Subcutaneous adipose tissue (tissue), 4 donors: Measurements from ENCODE around the gene CEP170B. TPM values are rescaled to one million over a fixed set of nuclear protein-coding genes. Genes with fewer than 3 reads are reported as not detected.

Source experiments
- CTCF ChIP-seq: fragments of 450-650 bp; IDR thresholded peaks from one replicate; pipeline ENCODE4 v1.5.1; 2016; ENCODE audit warnings: low read depth, mild to moderate bottlenecking, control low read depth, antibody characterized with exemption, moderate library complexity
- total RNA-seq, 4 donors: library from RNA; depleted of rRNA; stranded (reverse); fragments of >200 nt; gene quantifications; one replicate each; pipeline ENCODE4 v1.1.0, GENCODE V29; 2016

The CEP170B gene
- total RNA-seq: 10 to 100 TPM in 2 of 4 donors, 1 to 10 TPM in 2; 5.6 to 23.9 (median 9.3) TPM

- no peak for TF ChIP-seq CTCF
Measured at GRCh38 chr14:104865081-104865630, at the start of gene CEP170B. TSS of gene CEP170B (plus strand) at chr14:104865268. CDS start at chr14:104868451, 3,183 bp downstream.

- TF ChIP-seq CTCF: no peak
Measured at GRCh38 chr14:104816616-104816884, 48.5 kb upstream of the CEP170B start.

- TF ChIP-seq CTCF: no peak
Measured at GRCh38 chr14:104817930-104818713, 46.9 kb upstream of the CEP170B start.

GRCh38 chr14:104818714-104819161 lies 46.3 kb upstream of the CEP170B start:
- TF ChIP-seq CTCF: no peak

GRCh38 chr14:104819361-104819781 lies 45.7 kb upstream of the CEP170B start:
- TF ChIP-seq CTCF: no peak

- TF ChIP-seq CTCF: no peak
Measured at GRCh38 chr14:104820669-104821228, 44.3 kb upstream of the CEP170B start.

GRCh38 chr14:104821229-104821945 lies 43.7 kb upstream of the CEP170B start:
- no peak for TF ChIP-seq CTCF
